WTC11 (cell line): ENCODE results near the gene RBM4. TPM values are rescaled to one million over a fixed set of nuclear protein-coding genes. Genes with fewer than 3 reads are reported as not detected.

Experiments
- ATAC-seq: fragments of 200-7000 bp; cut with Tn5 transposase; 2 replicates; pipeline ENCODE4 v1.10.0; 2021; ENCODE audit warnings: mild to moderate bottlenecking, moderate library complexity
- CTCF ChIA-PET: fragments of 300-600 bp; sonication (Branson Sonifier 250); formaldehyde crosslinking; loops from one replicate; lab custom pipeline; 2021; ENCODE audit warnings: antibody characterized with exemption; lab: Charles Lee
- POLR2A ChIA-PET: fragments of 350-600 bp; sonication (Branson Sonifier 250); formaldehyde crosslinking; loops from one replicate; lab custom pipeline; 2021; ENCODE audit warnings: antibody characterized with exemption; lab: Charles Lee
- DNase-seq: peaks from one replicate; pipeline ENCODE4 v3.0.0; 2021; ENCODE audit warnings: low spot score
- H3K27ac Mint-ChIP-seq: 2 replicates; pipeline ENCODE4 v1.8.0; 2021; ENCODE audit warnings: mixed read lengths
- H3K27me3 Mint-ChIP-seq: 2 replicates; pipeline ENCODE4 v1.8.0; 2021; ENCODE audit warnings: low read depth, mild to moderate bottlenecking, moderate library complexity, mixed read lengths
- H3K36me3 Mint-ChIP-seq: 2 replicates; pipeline ENCODE4 v1.8.0; 2021; ENCODE audit warnings: mixed read lengths
- H3K4me1 Mint-ChIP-seq: 2 replicates; pipeline ENCODE4 v1.8.0; 2022; ENCODE audit warnings: mixed read lengths
- H3K4me3 Mint-ChIP-seq: 2 replicates; pipeline ENCODE4 v1.8.0; 2021; ENCODE audit warnings: mild to moderate bottlenecking, moderate library complexity, mixed read lengths
- H3K9me3 Mint-ChIP-seq: 2 replicates; pipeline ENCODE4 v1.8.0; 2021; ENCODE audit warnings: mixed read lengths
- E2F4 ChIP-seq: sonication (generic); formaldehyde crosslinking; IDR thresholded peaks from 2 replicates; pipeline ENCODE4 v1.8.1; 2022; ENCODE audit warnings: low read depth, mild to moderate bottlenecking, moderate library complexity, missing genetic modification reagents, borderline replicate concordance
- ETV6 ChIP-seq: sonication (generic); formaldehyde crosslinking; IDR thresholded peaks from 2 replicates; pipeline ENCODE4 v1.8.1; 2022; ENCODE audit warnings: mild to moderate bottlenecking, missing genetic modification reagents
- FOXP4 ChIP-seq: sonication (generic); formaldehyde crosslinking; IDR thresholded peaks from 2 replicates; pipeline ENCODE4 v1.8.0; 2022; ENCODE audit warnings: mild to moderate bottlenecking, missing genetic modification reagents
- GRHL2 ChIP-seq: fragments of 250-450 bp; sonication (Bioruptor Pico); IDR thresholded peaks from 2 replicates; pipeline ENCODE4 v1.8.0; 2022; ENCODE audit warnings: mild to moderate bottlenecking, moderate library complexity; ENCODE audit not compliant: insufficient replicate concordance, severe bottlenecking
- MLX ChIP-seq: sonication (generic); formaldehyde crosslinking; IDR thresholded peaks from 2 replicates; pipeline ENCODE4 v1.8.1; 2023; ENCODE audit warnings: mild to moderate bottlenecking, missing genetic modification reagents, moderate library complexity
- NR3C1 ChIP-seq: sonication (generic); formaldehyde crosslinking; conservative IDR thresholded peaks from 2 replicates; pipeline ENCODE4 v1.8.1; 2023; ENCODE audit warnings: low read depth, mild to moderate bottlenecking, missing genetic modification reagents
- ZNF219 ChIP-seq: sonication (generic); formaldehyde crosslinking; IDR thresholded peaks from 2 replicates; pipeline ENCODE4 v1.8.0; 2023; ENCODE audit warnings: missing genetic modification reagents, mild to moderate bottlenecking, borderline replicate concordance
- ZNF232 ChIP-seq: sonication (generic); formaldehyde crosslinking; IDR thresholded peaks from 2 replicates; pipeline ENCODE4 v1.8.0; 2022; ENCODE audit warnings: mild to moderate bottlenecking, missing genetic modification reagents
- ZNF263 ChIP-seq: sonication (generic); formaldehyde crosslinking; IDR thresholded peaks from 2 replicates; pipeline ENCODE4 v1.8.1; 2022; ENCODE audit warnings: low read depth, mild to moderate bottlenecking, moderate library complexity, missing genetic modification reagents
- ZNF423 ChIP-seq: fragments of 250-450 bp; sonication (Bioruptor Pico); IDR thresholded peaks from 2 replicates; pipeline ENCODE4 v2.1.2; 2022; ENCODE audit warnings: mild to moderate bottlenecking, moderate library complexity
- total RNA-seq: library from RNA; stranded (reverse); gene quantifications from 3 replicates; pipeline ENCODE4 v1.2.3, GENCODE V29; 2021
- TF ChIP-seq, protein P1 (sequence below): sonication (generic); formaldehyde crosslinking; IDR thresholded peaks from 2 replicates; pipeline ENCODE4 v1.8.0; 2022; ENCODE audit warnings: mild to moderate bottlenecking, missing genetic modification reagents
- TF ChIP-seq, protein P2 (sequence below): sonication (generic); formaldehyde crosslinking; conservative IDR thresholded peaks from 2 replicates; pipeline ENCODE4 v1.8.1; 2023; ENCODE audit warnings: mild to moderate bottlenecking, low read depth, missing genetic modification reagents, moderate library complexity

Gene RBM4
- total RNA-seq, 1 experiment from 2014 or later: 144 TPM

GRCh38 chr11:66688561-66689534 lies 50.3 kb downstream of the RBM4 start (continued):
- TF ChIP-seq, protein P1, sequence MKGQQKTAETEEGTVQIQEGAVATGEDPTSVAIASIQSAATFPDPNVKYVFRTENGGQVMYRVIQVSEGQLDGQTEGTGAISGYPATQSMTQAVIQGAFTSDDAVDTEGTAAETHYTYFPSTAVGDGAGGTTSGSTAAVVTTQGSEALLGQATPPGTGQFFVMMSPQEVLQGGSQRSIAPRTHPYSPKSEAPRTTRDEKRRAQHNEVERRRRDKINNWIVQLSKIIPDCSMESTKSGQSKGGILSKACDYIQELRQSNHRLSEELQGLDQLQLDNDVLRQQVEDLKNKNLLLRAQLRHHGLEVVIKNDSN (CRISPR knock-in tag): no peak
- TF ChIP-seq ZNF263: no peak
- no peak for TF ChIP-seq GRHL2 (CRISPR knock-in tag)

DNA sequence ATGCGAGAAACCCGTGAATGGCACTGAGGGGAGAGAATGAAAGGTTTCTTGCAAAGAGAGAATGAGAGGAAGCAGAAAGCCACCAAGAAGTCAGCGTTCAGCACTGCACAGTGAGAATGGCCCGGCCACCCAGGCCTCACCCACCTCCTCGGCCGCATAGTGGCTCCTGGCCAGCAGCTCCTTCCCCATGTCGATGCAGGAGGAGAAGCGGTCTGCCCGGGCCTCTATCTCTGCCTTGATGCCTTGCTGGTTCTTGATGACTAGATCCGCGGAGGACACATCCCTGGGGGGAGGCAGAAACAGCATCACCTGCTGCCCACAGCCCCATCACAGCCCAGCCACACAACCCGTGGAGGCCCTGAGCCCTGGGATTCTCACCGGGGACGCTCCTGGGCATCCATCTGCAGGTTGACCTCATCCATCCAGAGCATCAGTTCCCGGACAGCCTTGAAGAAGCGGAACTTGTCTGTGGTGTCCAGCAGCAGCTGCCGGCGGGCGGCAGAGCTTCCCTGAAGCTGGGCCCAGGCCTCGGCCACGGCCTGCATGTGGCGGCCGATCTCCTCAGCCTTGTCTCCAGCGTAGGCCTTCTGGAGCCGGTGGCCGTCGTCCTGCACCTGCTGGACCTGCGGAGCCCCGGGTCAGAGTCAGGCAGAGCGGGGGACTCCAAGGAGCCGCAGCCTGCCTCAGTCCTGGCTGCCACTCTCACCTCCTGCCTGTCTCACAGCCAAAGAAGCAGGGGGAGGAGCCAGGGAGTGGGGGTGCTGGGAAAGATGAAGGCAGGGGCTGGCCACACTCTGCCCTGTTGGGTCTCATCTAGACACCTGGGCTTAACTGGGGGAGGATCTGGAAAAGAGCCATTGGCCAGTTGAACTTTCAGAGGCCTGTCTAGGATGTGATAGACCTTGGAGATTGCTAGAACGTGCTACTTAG lies 51.4 kb downstream of the RBM4 start:
- Mint-ChIP-seq H3K4me1 (no peaks in the 10 kb centered on the region), H3K27me3 (no peaks in the 10 kb centered on the region), H3K9me3 (no peaks in the 10 kb centered on the region), H3K36me3 (peaks cover 10% of the 10 kb centered on the region; the same call in 1 of the 2 replicates), H3K27ac (0 out of 2 replicates have a peak overlapping the region, but pooled peaks have one; percentile 28), H3K4me3 (no peak overlapping the region)
- ATAC-seq: no peak
- POLR2A ChIA-PET: interaction anchor here (0.6 kb wide), 1 partner anchor 195 kb away, joined by 3 read pairs; no protein-coding TSS in a partner anchor
- DNase-seq: no peak
- TF ChIP-seq ETV6 (CRISPR knock-in tag) (no peak), NR3C1 (CRISPR knock-in tag) (no peak), FOXP4 (CRISPR knock-in tag) (no peak), ZNF232 (CRISPR knock-in tag) (no peak), ZNF219 (CRISPR knock-in tag) (no peak), E2F4 (CRISPR knock-in tag) (no peak), MLX (CRISPR knock-in tag) (no peak), ZNF423 (CRISPR knock-in tag) (no peak)
- TF ChIP-seq, protein P2, sequence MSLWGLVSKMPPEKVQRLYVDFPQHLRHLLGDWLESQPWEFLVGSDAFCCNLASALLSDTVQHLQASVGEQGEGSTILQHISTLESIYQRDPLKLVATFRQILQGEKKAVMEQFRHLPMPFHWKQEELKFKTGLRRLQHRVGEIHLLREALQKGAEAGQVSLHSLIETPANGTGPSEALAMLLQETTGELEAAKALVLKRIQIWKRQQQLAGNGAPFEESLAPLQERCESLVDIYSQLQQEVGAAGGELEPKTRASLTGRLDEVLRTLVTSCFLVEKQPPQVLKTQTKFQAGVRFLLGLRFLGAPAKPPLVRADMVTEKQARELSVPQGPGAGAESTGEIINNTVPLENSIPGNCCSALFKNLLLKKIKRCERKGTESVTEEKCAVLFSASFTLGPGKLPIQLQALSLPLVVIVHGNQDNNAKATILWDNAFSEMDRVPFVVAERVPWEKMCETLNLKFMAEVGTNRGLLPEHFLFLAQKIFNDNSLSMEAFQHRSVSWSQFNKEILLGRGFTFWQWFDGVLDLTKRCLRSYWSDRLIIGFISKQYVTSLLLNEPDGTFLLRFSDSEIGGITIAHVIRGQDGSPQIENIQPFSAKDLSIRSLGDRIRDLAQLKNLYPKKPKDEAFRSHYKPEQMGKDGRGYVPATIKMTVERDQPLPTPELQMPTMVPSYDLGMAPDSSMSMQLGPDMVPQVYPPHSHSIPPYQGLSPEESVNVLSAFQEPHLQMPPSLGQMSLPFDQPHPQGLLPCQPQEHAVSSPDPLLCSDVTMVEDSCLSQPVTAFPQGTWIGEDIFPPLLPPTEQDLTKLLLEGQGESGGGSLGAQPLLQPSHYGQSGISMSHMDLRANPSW: no peak
- CTCF ChIA-PET: interaction anchor here (1.6 to 1.8 kb wide), 2 partner anchors 11 to 145 kb away, joined by 5 to 6 read pairs; no protein-coding TSS in a partner anchor
